Central memory CD4-positive, alpha-beta T cell (primary cell): ENCODE measurements around the gene PRKG1.

ENCODE experiments used
- DNase-seq: peaks from one replicate; pipeline ENCODE4 v3.0.0; 2022
- total RNA-seq, 3 experiments: gene quantifications; one replicate each; lab custom pipeline; 2026; lab: John Stamatoyannopoulos, UW

Gene PRKG1
- 0 reads per million in 3 experiments for total RNA-seq

- DNase-seq: no peak
These were observed at the start of gene PRKG1 for GRCh38 chr10:51074238-51075028. Gene PRKG1 (plus strand): TSS chr10:51074487.

- no peak for DNase-seq
These were observed 45.9 kb upstream of the PRKG1 start for GRCh38 chr10:51028420-51028819.

- DNase-seq: no peak
These were observed 45.1 kb upstream of the PRKG1 start for GRCh38 chr10:51029172-51029641.

- DNase-seq: no peak
These were observed 43.8 kb upstream of the PRKG1 start for GRCh38 chr10:51030480-51030879.

- DNase-seq: no peak
These were observed 42.3 kb upstream of the PRKG1 start for GRCh38 chr10:51031950-51032349.

GRCh38 chr10:51034769-51035168 is 39.5 kb upstream of the PRKG1 start:
- no peak for DNase-seq

GRCh38 chr10:51035344-51035743 is 38.9 kb upstream of the PRKG1 start:
- DNase-seq: no peak

GRCh38 chr10:51045871-51046270 is 28.4 kb upstream of the PRKG1 start:
- no peak for DNase-seq

- DNase-seq: no peak
These were observed 27.6 kb upstream of the PRKG1 start for GRCh38 chr10:51046654-51047053.

GRCh38 chr10:51047857-51048256 is 26.4 kb upstream of the PRKG1 start:
- no peak for DNase-seq

GRCh38 chr10:51048792-51049191 is 25.5 kb upstream of the PRKG1 start:
- no peak for DNase-seq

- DNase-seq: no peak
These were observed 22.1 kb upstream of the PRKG1 start for GRCh38 chr10:51052163-51052562.

GRCh38 chr10:51057925-51058324 is 16.4 kb upstream of the PRKG1 start:
- no peak for DNase-seq

GRCh38 chr10:51063166-51063565 is 11.1 kb upstream of the PRKG1 start:
- DNase-seq: no peak

- no peak for DNase-seq
These were observed 10.4 kb upstream of the PRKG1 start for GRCh38 chr10:51063659-51064535.

GRCh38 chr10:51066231-51066630 is 8.1 kb upstream of the PRKG1 start:
- DNase-seq: no peak

GRCh38 chr10:51072210-51072609 is 2.1 kb upstream of the PRKG1 start:
- DNase-seq: no peak

GRCh38 chr10:51072921-51073434 is 1.3 kb upstream of the PRKG1 start:
- DNase-seq: no peak

- DNase-seq: no peak
These were observed 642 bp upstream of the PRKG1 start for GRCh38 chr10:51073453-51074237.

- DNase-seq: no peak
These were observed 971 bp downstream of the PRKG1 start for GRCh38 chr10:51075043-51075872.

GRCh38 chr10:51075873-51076229 is 1.6 kb downstream of the PRKG1 start:
- DNase-seq: no peak

- no peak for DNase-seq
These were observed 2.1 kb downstream of the PRKG1 start for GRCh38 chr10:51076299-51076841.
